ENCODE measurements around the gene SORL1-AS1. TPM values are rescaled to one million over a fixed set of nuclear protein-coding genes. Genes with fewer than 3 reads are reported as not detected.

The SORL1-AS1 gene

DNA sequence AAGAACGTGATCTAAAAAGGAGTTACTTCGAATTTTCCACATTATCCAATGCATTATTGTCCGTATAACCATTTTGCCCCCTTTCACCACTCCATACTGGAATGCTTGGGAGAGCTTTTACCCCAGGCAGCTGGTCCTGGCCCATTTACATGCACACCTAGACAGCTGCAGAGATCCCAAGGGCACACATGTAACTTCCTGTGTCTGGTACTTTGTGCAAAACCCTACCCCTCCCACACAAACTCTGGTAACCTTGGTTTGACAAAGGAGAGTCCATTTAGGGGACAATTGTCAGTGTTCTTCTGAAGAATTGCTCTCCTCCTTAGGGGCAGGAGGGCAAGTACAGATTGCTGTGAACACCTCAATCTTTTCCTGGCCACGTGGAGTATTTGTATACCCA, 58.0 kb downstream of the SORL1-AS1 start:
- Histone ChIP-seq H3K27me3 (peaks cover 0 to 3% of the 10 kb centered on the region in 2 donors), H3K4me3 (no peak overlapping the region), H3K9me3 (no peaks in the 10 kb centered on the region), H3K4me1 (no peaks in the 10 kb centered on the region), H3K36me3 (replicated peaks in 1 of 2; ENCODE audit: insufficient read depth in 1 of 2, low read depth in 2 of 2) (no peaks in the 10 kb centered on the region), H3K27ac (no peak overlapping the region)
- TF ChIP-seq, protein P1, sequence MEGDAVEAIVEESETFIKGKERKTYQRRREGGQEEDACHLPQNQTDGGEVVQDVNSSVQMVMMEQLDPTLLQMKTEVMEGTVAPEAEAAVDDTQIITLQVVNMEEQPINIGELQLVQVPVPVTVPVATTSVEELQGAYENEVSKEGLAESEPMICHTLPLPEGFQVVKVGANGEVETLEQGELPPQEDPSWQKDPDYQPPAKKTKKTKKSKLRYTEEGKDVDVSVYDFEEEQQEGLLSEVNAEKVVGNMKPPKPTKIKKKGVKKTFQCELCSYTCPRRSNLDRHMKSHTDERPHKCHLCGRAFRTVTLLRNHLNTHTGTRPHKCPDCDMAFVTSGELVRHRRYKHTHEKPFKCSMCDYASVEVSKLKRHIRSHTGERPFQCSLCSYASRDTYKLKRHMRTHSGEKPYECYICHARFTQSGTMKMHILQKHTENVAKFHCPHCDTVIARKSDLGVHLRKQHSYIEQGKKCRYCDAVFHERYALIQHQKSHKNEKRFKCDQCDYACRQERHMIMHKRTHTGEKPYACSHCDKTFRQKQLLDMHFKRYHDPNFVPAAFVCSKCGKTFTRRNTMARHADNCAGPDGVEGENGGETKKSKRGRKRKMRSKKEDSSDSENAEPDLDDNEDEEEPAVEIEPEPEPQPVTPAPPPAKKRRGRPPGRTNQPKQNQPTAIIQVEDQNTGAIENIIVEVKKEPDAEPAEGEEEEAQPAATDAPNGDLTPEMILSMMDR (IDR thresholded peaks at IDR 0.05) = no peak
- no peak for TF ChIP-seq POLR2A (IDR thresholded peaks at IDR 0.05)
- no peak for ATAC-seq
- intact Hi-C loops (cut with DNase I) = no loop called here
- no peak for DNase-seq
- WGBS, 2 donors = 46 to 62% methylated on average over 4 of the region's 4 CpGs

DNA sequence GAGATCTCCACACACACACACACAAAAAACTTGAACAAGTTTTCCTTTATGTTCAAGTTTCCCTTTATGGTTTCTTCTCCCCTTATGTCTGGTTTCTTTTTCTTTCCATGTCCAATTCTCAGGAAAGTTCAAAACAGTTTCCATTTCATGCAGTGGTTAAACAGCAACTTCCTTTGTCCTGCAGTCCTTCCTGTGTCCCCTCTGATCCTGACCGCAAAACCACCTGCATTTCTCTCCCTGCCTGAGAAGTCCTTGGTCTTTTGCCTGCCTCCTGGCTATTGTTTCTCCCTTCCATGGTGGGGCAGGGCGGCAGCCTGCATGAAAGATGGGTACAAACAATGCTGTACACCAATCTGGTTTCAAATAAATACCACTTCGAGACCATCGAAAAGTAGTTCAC, 58.9 kb downstream of the SORL1-AS1 start:
- 70 to 80% methylated on average over 4 of the region's 4 CpGs for whole genome bisulfite sequencing, 2 donors
- H3K27ac ChIP-seq = no peak overlapping the region

DNA sequence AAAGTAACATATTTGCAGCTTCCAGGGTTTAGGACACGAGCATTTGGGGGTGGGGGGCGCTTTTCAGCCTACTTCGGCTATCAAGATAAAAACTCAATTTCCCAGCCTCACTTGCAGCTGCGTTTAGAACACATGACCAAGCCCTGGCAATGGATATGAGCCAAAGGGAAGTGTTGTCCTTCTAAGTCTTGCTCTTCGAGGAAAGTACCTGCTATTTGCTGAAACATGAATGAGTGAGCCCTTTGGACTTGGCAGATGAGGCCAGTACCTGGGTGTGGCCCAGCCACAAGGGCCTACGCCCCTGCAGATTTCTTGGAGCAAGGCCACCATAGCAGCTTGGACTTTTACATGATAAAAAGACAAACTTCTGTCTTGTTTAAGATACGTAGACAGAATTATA, 60.9 kb downstream of the SORL1-AS1 start:
- no peak overlapping the region for H3K27ac ChIP-seq
- no peaks in the 10 kb centered on the region for H3K36me3 ChIP-seq (replicated peaks in 1 of 2; ENCODE audit: insufficient read depth in 1 of 2, low read depth in 2 of 2)
- no peaks in the 10 kb centered on the region for H3K9me3 ChIP-seq
- ATAC-seq (no peak), DNase-seq (peak in 2 of 4 donors; percentile 14 to 16)
- no peak overlapping the region for H3K4me3 ChIP-seq
- H3K4me1 ChIP-seq = no peaks in the 10 kb centered on the region
- peaks cover 0 to 3% of the 10 kb centered on the region in 2 donors for H3K27me3 ChIP-seq
- intact Hi-C loops (cut with DNase I) = no loop called here
- no peak for TF ChIP-seq POLR2A (IDR thresholded peaks at IDR 0.05)
- TF ChIP-seq, protein P1 (IDR thresholded peaks at IDR 0.05) = no peak
- WGBS, 2 donors = 55 to 59% methylated on average over 7 of the region's 7 CpGs

More for the DNA sequence above, 58.9 kb downstream of the SORL1-AS1 start:
- H3K27me3 ChIP-seq = peaks cover 0 to 3% of the 10 kb centered on the region in 2 donors
- DNase-seq (no peak), ATAC-seq (no peak)
- H3K9me3 ChIP-seq = no peaks in the 10 kb centered on the region
- intact Hi-C loops (cut with DNase I) = no loop called here
- no peaks in the 10 kb centered on the region for H3K4me1 ChIP-seq
- TF ChIP-seq, protein P1 (IDR thresholded peaks at IDR 0.05) = no peak
- TF ChIP-seq POLR2A (IDR thresholded peaks at IDR 0.05) = no peak
- H3K4me3 ChIP-seq = no peak overlapping the region
- no peaks in the 10 kb centered on the region for H3K36me3 ChIP-seq (replicated peaks in 1 of 2; ENCODE audit: insufficient read depth in 1 of 2, low read depth in 2 of 2)

DNA sequence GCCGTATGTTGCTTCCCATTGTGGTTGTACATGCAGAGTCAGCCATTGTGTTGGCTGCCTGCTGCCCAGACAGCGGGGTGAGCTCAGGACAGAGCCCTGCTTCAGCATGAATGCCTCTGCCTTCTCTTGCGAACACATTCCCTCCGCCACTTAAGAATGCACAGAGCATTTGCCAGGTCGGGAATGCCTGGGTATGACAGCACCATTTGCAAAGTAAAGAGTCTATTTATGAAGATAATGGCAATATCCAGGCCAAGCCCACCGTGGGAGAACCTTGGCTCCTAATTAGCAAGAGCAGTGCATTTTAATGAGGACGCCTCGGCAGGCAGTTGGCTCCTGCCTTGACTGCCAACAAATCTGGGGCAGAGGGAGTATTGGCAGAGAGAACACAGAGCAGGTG, 63.1 kb downstream of the SORL1-AS1 start:
- intact Hi-C loops (cut with DNase I) = no loop called here
- Histone ChIP-seq H3K27me3 (peaks cover 0 to 3% of the 10 kb centered on the region in 2 donors), H3K4me3 (no peak overlapping the region), H3K36me3 (replicated peaks in 1 of 2; ENCODE audit: insufficient read depth in 1 of 2, low read depth in 2 of 2) (no peaks in the 10 kb centered on the region), H3K27ac (no peak overlapping the region), H3K4me1 (no peaks in the 10 kb centered on the region), H3K9me3 (no peaks in the 10 kb centered on the region)
- peak in 2 of 4 donors; percentile 23 to 28 for DNase-seq
- no peak for ATAC-seq
- TF ChIP-seq, protein P1 (IDR thresholded peaks at IDR 0.05) = no peak
- TF ChIP-seq POLR2A (IDR thresholded peaks at IDR 0.05) = no peak
- 36 to 47% methylated on average over 8 of the region's 8 CpGs for WGBS, 2 donors

Other genes starting within 250 kb of the SORL1-AS1 start
- 10 to 100 TPM in 1 of 2 donors, 1 to 10 TPM in 1; 9.2 to 22.1 TPM for gene SC5D, start 160.2 kb downstream of the SORL1-AS1 start, total RNA-seq
- 10 to 100 TPM; 25.1 to 26.5 TPM for gene SORL1, start 653 bp downstream of the SORL1-AS1 start, total RNA-seq